Kidney capillary endothelial cell (primary cell): Measurements from ENCODE around the gene DUSP22.

Experiments used
- DNase-seq: peaks from one replicate; pipeline ENCODE4 v3.0.0-alpha.2; 2018; ENCODE audit warnings: low spot score

The DUSP22 gene

DNA sequence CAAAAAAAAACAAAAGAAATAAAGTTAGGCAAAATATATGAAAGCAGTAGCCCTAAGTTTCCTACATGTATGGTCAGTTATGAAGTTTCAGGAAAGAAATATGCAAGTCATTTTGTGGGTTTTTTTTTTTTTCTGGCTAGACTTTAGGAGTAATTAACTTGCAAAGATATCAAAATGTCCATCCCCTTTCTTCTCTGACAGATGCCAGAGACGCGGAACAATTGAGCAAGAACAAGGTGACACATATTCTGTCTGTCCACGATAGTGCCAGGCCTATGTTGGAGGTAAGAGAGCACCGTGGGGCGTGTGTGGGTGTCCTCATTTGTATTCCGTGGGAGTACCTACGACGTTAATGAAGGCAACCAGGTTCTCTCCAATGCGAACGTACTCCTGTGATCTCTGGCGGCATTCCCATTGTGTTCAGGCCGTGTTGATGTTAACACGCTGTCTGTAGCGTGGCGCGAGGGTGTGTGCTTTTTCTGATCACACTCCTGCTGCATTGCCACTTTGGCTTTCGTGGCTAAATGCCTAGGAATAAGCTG, 19.5 kb downstream of the DUSP22 start:
- no peak for DNase-seq

DNA sequence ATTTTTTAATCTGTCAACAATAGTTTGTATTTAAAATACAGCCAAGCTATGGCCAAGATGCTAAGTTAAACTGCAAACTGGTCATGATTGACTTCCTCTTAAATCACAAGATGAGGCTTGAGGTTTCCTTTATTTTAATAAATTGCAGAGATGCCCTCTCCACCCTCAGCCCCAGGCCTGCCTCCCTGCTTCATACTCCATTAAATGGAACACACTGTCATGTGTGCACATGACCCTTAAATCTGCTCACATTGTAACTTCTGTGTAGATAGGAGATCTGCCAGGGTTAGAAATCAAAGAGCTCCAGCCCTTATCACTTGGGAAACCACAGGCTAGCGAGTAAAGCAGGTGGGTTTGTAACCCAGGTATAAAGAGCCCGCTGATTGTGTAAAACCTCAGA, 20.8 kb downstream of the DUSP22 start:
- no peak for DNase-seq

DNA sequence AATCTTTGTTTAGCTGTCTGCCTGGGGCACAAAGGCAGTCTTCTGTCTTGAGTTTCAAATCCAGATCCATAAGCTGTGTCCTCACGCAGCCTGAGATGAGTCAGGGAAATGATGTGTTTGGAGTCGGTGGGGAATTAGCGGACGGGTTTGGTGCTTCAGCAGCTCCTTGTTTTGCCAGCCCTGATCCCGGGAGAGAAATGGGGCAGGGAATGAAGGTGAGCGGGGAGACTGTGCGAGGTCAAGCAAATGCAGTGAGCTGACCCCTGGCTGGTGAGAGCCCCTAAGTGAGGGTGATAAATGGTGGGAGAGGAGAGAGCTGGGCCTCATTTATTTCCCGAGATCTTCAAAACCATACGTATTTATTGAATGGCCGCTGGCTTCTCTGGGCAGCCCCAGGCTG, 21.6 kb downstream of the DUSP22 start:
- no peak for DNase-seq

DNA sequence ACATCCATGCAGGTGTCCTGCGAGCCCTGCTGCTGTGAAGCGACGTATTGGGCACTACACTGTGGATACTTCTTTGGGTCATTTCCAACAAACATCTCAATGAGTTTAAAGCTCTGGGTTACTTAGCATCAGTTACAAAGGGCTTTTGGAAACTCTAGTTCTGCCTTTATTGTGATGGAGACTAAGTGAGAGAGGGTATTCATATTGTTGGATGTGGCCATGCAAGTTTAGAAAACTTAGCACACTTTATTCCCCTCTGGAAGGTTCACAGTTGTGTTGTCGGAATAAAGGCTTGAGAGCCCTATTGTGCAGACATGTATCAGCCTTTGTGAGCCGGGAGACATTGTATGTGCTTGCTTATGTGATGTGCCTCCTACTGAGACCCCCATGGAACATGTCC, 22.1 kb downstream of the DUSP22 start:
- no peak for DNase-seq

DNA sequence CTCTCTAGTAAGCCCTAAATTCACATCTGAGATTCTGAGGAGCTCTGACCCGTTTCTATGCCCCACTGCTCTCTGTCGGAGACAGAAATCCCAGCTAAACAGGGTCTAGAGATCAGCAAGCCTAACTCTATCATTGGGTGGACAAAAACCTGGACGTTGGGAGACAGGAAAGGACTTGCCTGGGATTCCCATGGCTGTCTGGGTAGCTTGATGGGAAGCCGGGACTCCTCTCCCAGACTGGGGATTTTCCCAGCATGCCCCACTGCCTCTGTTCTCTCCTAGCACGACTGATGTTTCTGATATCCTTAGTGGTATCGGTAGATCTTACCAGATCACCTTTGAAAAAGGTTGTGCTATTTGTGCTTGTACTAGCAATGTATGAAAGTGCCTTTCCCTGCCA, 22.9 kb downstream of the DUSP22 start:
- no peak for DNase-seq

DNA sequence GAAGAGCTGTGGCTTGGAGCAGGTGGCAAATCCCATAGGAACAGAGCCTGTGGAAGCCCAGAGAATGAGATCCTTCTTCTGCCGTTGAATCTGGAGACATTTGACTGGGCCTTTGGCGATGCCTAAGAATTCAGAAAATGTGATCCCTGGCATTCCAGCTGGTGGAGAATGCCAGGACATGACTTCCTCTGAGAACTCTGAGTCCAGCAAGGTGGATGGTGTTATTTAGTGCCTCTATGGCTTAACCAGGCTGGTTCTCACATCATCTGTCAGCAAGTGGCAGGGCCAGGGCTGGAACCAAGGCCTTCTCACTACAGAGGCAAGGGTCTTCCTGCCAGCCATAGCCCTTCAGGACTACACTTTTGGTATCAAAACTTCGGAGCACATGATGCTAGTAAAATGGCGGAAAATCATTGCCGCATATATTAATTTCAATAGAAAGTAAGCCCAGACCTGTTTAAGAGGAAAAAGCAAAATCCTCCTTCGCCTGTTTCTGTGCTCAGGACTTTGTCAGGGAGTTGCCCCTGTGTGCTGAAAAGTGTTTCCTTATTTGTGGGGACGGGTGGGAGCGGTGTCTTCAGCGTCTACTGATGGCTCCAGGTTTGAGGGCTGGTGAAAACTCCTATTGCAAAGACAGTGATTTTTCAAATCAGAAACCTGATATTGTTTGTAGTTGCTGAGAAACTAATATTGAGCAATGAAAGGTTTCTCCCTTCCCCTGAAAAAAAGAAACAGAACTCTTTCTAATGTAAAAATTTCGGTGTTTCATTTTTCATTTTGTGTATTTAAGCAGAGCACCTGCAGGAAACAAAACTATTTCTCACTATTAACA, 23.9 kb downstream of the DUSP22 start:
- DNase-seq, result no peak

DNA sequence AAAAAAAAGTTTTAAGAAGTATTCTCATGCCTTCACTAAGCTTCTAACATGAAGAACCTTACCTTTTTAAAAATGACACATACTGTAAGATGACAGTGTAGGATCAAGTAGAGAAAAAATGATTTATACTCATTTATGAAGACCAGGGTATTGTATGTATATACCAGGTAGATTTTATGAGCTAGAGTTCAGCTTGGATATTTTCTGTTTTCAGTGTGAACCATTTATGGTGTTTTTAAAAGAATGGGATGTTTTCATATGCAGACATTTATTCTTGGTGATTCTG, 24.4 kb downstream of the DUSP22 start:
- DNase-seq, result no peak

DNA sequence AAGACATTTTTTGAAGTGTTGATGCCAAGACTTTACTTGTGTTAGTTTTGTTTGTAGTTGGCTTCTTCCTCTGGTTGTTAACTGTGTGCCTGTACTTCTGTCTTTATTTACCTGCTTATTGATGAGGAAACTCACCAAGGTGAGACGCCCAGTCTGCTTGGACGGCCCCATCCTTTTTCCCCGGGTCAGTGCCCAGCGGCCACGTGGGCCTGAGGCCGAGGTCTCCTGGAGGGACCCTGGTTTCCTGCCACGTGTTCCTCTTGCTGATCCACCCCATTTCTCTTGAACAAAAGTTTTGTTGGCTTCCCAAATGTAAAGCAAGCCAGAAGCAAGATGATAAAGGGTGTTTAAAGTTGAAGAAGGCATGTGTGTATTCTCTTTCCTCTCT, 24.8 kb downstream of the DUSP22 start:
- no peak for DNase-seq

DNA sequence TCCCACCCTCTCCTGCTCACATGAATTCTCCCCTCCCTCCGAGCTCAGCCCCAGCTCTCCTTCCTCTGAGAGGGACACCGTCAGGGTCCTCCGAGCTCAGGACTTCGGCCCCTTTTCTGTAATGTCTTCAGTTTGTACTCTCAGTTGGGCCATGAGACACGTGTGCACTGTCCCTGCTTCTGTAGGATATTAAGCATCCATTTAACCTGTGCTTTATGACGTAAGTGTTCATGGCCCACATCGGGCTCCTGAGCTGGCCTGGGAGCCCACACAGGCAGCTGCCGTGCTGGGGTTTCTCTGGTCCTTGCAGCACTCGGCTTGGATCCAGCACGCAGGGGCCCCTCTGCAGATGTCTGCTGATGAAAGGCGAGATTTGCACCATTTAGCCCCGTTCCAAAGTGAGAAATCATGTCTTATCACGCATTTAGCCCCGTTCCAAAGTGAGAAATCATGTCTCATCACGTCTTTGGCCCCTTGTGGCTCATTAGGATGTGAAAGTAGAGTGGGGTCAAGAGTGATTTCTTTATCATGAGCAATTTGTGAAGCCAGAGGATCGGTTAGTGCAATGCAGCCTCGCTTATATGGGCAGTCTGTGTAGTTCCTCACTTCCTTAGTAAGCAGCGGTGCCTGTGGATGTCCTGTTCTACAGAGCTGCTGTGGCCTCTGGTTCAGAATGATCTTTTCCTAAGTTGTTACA, 25.3 kb downstream of the DUSP22 start:
- no peak for DNase-seq

DNA sequence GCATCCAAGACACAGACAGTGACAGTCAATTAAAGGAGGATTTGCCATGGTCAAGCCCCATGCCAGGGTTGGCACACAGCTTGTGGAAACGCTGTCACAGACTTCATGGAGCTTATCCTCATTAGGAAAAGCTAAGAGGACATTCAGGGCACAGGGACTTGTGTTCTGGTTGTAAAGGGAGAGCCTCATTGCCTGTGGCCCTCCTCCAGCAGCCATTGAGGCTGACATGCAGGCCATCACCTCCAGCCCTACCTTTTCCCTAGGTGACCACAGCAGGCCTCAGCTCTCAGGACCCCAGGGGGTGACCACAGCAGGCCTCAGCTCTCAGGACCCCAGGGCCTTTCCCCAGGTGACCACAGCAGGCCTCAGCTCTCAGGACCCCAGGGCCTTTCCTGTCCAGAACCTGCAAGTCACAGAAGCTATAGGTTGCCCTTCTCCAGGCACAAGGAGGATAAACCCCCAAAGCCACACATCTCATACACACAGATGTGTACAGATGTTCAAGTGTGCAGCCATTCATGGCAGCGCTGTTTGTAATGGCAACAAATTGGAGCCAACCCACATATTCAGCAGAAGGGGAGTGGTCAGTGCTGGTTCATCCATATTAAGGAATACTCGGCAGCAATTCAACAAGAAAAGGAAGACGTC, 26.1 kb downstream of the DUSP22 start:
- DNase-seq, result no peak

DNA sequence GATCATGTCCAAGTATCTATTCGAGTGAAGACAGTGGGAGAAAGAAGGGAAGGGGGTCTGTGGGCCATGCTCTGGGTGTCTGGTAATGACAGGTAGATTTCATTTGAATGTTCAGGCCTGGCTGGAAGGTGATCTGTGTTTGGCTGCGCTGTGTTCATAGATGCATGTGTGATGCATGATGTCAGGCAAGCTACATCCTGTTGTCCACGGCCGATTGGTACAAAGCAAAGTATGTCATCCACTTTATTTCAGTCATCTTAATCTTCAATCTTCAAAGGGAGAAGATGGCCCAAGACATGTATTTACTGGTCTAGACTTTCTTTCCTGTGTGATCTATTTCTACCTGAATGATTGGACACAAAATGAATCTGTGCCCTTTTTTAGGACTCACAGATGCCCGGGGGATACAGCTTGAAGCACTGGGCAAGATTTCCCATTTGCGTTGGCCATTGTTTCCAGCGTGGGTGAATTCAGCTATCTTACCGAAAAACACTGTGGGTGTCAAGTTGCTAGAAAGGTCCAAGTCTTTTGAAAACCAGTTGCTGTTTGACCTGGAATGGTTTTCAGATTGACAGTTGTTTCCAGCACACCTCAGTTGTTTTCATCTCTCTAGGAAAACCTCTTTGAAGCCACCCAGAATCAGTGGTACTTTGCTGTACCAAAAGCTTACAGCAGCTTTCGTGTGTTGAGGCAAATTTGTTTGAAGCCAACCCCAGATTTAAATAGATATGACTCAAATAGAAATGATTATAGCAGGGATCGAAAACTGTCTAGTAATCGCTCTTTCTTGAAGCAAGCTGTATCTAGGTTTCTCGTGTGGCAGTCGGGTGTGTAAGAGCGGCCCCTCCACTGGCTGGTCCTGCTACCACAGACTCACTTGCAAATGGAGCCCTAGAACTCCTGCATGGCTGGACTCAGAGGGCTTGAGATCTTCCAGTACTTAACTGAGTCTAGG, 27.2 kb downstream of the DUSP22 start:
- DNase-seq, result no peak

DNA sequence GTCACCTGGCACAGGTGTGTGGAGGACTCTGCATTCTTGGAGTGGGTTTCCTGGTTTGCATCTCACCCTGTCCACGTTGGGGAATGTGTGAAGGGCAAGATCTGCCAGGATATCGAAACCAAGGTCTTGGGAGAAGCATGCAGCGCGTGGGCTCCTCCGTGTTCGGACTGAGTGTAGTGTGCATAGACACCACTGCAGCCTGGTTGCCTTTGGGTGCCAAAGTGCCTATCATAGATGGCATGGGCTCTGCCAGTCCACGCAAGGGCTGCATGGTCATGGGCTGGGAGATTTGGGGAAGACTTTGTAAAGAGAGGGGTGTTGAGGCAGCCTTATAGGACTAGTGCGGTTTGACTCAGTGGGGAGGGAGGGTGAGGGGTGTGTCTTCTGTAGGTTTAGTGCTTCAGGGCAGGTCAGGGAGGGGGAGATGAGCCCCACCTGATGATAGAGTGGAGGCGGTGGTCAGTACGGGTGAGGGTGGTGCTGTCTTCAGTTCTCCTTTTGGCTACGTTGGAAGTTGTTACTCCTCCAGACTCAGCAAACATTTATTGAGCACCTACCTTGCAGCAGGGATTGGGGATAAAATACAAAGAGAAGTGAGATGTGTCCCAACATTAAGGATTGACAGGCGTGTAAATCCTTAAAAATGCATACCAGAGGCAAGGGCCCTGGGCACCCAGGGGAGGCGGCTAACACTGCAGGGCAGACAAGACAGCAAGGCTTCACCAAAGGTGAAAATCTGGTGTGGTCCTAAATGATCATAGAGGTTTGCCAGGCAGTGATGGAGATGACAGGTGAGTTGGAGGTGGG, 28.3 kb downstream of the DUSP22 start:
- no peak for DNase-seq

DNA sequence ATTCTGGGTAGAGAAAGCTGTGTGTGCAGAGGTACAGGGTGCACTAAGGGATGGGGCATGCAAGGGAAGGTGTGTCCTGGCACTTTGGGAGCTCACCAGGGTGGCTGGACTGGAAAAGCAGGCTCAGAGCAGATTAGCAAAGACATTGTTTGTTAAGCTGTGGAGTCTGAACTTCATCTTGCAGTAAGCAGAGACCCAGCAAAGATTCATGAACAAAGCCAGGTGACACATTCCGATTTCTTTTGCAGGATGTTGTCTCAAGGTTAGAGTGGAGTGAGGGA, 28.8 kb downstream of the DUSP22 start:
- DNase-seq, result no peak

DNA sequence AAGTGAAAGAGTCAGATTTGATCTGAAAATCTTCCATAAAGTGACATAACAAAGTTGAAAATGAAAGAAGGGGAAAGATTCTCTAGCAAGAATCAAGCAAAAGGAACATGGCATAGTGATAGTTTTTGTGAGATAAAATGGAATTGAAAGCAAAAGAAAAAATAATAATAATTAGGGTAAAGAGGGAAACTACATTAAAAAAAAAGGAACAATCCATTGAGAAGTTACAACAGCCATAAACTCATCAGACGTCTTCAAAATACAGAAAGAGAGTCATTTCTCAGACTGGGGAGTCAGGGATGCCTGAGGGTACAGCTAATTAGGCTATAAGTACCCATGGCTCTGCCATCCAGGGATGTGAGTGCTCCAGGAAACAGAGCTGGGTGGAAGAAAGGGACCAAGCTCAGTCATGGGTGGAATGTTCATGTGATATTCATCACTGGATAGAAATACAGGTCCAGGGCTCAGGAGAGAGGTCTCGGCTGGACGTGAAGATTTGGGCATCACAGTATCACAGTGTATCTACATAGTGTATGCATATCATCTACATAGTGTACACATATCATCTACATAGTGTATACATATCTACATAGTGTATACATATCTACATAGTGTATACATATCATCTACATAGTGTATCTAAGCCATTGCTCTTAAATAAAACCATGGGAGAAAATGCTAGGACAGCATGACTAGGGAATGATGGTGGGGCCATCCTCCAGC, 29.4 kb downstream of the DUSP22 start:
- DNase-seq, result no peak

DNA sequence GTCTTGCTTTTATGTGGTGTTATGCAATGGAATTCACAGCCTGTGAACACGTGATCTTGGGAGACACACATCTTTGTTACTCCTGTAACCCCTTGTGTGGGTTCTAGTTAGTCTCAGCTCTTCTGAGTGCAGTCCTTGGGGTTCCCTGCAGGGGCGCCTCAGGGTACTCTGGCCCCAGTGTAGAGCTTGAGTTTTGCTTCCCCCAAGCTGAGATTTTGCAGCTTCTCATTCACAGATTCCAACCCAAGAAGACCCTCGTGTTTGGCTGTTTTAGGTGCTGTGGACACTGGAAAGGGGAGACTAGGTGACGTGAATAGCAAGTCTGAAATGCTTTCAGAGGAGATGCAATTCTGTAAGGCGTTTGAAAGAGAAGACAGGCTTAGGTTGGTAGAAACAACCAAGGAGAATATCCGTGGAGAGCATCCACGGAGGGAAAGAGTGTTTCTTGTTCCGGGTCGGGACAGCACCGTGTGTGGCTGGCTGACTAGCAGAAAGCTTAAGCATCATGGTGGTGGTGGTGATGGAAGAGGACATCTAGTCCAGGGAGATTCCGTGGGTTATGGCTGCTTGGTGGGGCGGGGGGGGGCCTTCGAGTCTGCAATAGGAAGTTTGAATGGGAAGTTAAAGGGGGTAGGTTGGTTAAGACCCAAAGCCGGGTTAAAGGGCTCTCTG, 30.1 kb downstream of the DUSP22 start:
- DNase-seq, result no peak

DNA sequence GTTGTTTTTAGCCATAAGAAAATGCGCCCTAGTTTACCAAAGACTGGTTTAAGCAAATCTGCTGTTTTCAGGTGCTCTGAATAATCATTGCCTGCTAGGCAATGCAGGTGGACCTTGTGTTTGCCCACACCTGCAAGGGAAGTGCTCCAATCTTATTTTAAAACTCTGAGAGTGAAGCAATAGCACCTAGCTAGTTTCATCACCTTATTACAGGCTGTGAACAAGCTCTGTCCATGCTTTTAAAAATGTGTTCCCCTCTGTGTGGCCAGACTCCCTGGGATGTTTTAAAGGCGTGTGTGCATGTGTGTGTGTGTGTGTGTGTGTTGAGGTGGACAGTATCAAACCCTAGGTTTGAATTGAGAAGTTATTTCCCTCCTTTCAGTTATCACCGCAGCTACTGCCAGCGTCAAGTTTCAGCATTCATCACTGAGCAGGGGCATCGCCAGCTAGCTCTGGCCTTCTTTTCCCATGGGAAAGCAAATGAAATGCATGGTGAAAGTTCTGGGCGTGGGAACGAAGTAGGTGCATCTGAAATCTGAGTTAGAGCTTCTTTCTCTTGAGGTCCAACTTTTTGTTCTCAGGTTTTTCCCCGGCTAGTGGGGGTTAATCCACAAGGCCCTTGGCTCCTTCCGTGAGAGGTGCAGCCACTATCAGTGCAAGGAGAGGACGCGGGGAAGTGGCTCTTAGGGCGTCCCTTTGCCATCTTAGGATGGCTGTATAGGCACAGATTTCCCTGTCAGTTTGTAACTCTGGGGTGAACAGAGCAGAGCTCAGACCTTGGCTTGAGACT, 30.8 kb downstream of the DUSP22 start:
- no peak for DNase-seq

DNA sequence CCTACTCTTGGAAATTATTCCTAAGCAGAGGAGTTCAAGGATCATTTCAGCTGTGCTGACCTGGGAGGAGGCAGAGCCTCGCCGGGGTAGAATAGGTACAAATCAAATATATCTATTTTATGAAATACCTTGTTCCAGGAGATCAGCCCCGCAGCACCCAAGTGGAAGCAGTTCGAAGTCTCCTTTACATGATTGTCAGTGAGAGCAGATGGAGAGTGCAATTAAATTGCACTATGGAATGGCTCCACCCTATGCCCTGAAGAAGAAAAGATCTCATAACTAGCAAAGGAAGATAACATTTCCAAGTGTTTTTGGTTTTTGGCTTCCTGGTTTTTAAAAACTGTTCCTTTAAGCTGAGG, 31.4 kb downstream of the DUSP22 start:
- DNase-seq, result no peak

DNA sequence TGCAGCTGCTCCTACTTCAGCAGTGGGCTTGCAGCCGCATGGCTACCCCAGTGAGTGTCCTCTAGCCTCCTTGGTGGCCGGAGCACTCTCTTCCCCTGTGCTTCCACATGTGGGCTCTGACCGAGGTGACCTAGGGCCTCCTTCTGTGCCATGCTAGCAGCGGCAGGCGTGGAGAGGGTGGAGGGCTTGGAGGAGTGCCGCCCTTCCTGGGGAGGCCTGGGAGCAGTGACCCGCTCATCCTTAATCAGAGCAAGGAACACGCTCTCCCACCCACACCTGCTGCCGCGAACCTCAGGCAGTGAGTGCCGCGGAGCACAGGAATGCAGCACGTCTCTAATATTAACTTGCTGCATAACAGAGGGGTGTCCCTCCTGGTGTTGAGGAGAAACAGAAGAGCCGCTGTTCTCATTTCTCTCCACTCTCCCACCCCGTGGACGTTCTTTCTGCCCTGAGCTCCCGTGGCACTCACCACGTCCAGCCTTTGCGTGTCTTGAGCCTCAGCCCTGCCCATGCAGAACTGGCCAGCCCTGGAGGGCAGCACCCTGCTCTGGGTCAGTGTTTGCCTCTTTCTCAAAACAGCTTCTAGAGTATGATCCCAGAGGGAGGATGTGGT, 31.9 kb downstream of the DUSP22 start:
- DNase-seq, result no peak

DNA sequence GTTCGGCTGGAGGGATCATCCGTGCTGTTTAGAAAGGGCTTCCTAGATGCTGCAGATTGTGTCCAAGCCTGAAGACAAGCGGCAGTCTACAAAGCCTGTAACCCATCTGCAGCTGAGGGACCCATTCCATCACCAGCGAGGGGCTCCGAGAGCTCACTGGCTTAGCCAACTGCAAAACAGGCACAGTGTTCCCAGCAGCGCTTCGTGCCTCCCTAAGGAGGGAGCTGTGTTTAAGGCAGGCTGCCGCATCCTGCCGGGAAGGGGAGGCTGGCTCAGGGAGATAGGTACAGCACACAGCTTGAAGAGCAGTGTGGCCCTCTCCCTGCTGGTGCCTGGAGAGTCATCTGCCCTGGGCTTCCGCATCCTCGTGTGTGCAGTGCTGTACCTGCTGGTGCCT, 32.4 kb downstream of the DUSP22 start:
- no peak for DNase-seq
